ENCODE data around the gene RAB34.
"Not testable (repeated sequence)": the region's sequence is repeated elsewhere in the genome, so short reads cannot be mapped to it uniquely, and the experiment has no call there.

RAB34 gene

GRCh38 chr17:28726627-28727491, 9.2 kb upstream of the RAB34 start:
- DNase-seq (ENCODE audit: low spot score): peak; percentile 89

- no peak for DNase-seq (ENCODE audit: low spot score)
These were observed 8.6 kb upstream of the RAB34 start, which contains the start of gene TLCD1 for GRCh38 chr17:28726226-28726626. Gene TLCD1 (minus strand): TSS chr17:28726233. CDS start chr17:28726097, 136 bp downstream.

GRCh38 chr17:28725660-28726225, 8.1 kb upstream of the RAB34 start:
- no peak for DNase-seq (ENCODE audit: low spot score)

- DNase-seq (ENCODE audit: low spot score): no peak
These were observed 7.5 kb upstream of the RAB34 start for GRCh38 chr17:28725166-28725659.

- DNase-seq (ENCODE audit: low spot score): no peak
These were observed 7.0 kb upstream of the RAB34 start for GRCh38 chr17:28724500-28725165.

GRCh38 chr17:28723836-28724499, 6.3 kb upstream of the RAB34 start:
- DNase-seq (ENCODE audit: low spot score): not testable (repeated sequence)

- no peak for DNase-seq (ENCODE audit: low spot score)
These were observed 5.6 kb upstream of the RAB34 start for GRCh38 chr17:28723159-28723835.

GRCh38 chr17:28722417-28723158, 4.9 kb upstream of the RAB34 start:
- no peak for DNase-seq (ENCODE audit: low spot score)

- not testable (repeated sequence) for DNase-seq (ENCODE audit: low spot score)
These were observed 3.3 kb upstream of the RAB34 start for GRCh38 chr17:28720997-28721329.

- no peak for DNase-seq (ENCODE audit: low spot score)
These were observed 2.8 kb upstream of the RAB34 start for GRCh38 chr17:28720247-28720996.

- DNase-seq (ENCODE audit: low spot score): no peak
These were observed 1.4 kb upstream of the RAB34 start for GRCh38 chr17:28719021-28719433.

- no peak for DNase-seq (ENCODE audit: low spot score)
These were observed 809 bp upstream of the RAB34 start for GRCh38 chr17:28718333-28719020.

GRCh38 chr17:28716740-28717577, 709 bp downstream of the RAB34 start:
- DNase-seq (ENCODE audit: low spot score): no peak

GRCh38 chr17:28715217-28715616, 2.5 kb downstream of the RAB34 start:
- no peak for DNase-seq (ENCODE audit: low spot score)

- no peak for DNase-seq (ENCODE audit: low spot score)
These were observed 3.4 kb downstream of the RAB34 start for GRCh38 chr17:28714281-28714680.

GRCh38 chr17:28712705-28713415, 4.8 kb downstream of the RAB34 start:
- no peak for DNase-seq (ENCODE audit: low spot score)

- no peak for DNase-seq (ENCODE audit: low spot score)
These were observed 5.5 kb downstream of the RAB34 start for GRCh38 chr17:28712032-28712704.

GRCh38 chr17:28711723-28712031, 6.0 kb downstream of the RAB34 start, which contains the start of gene PROCA1:
Gene PROCA1 (minus strand): TSS chr17:28711888. CDS start chr17:28711660, 228 bp downstream.
- DNase-seq (ENCODE audit: low spot score): no peak
